Measurements from ENCODE around the gene RPRD1B.
"Not testable (repeated sequence)": the region's sequence is repeated elsewhere in the genome, so short reads cannot be mapped to it uniquely, and the experiment has no call there.

The RPRD1B gene

GRCh38 chr20:38001173-38001875 is 32.2 kb upstream of the RPRD1B start:
- no peak for DNase-seq (ENCODE audit: low read depth in 2 of 3, low spot score in 2 of 3)

GRCh38 chr20:38001981-38002380 is 31.6 kb upstream of the RPRD1B start:
- DNase-seq (ENCODE audit: low read depth in 2 of 3, low spot score in 2 of 3), result no peak

- DNase-seq (ENCODE audit: low read depth in 2 of 3, low spot score in 2 of 3), result no peak
Observed at GRCh38 chr20:38002422-38002821, 31.1 kb upstream of the RPRD1B start.

- DNase-seq (ENCODE audit: low read depth in 2 of 3, low spot score in 2 of 3), result no peak
Observed at GRCh38 chr20:38004416-38004815, 29.1 kb upstream of the RPRD1B start.

GRCh38 chr20:38005903-38006302 is 27.6 kb upstream of the RPRD1B start:
- no peak for DNase-seq (ENCODE audit: low read depth in 2 of 3, low spot score in 2 of 3)

- no peak for DNase-seq (ENCODE audit: low read depth in 2 of 3, low spot score in 2 of 3)
Observed at GRCh38 chr20:38007526-38007925, 26.0 kb upstream of the RPRD1B start.

- no peak for DNase-seq (ENCODE audit: low read depth in 2 of 3, low spot score in 2 of 3)
Observed at GRCh38 chr20:38008233-38008944, 25.2 kb upstream of the RPRD1B start.

GRCh38 chr20:38009416-38009815 is 24.1 kb upstream of the RPRD1B start:
- DNase-seq (ENCODE audit: low read depth in 2 of 3, low spot score in 2 of 3), result not testable (repeated sequence)

GRCh38 chr20:38011696-38012095 is 21.9 kb upstream of the RPRD1B start:
- no peak for DNase-seq (ENCODE audit: low read depth in 2 of 3, low spot score in 2 of 3)

GRCh38 chr20:38012332-38012731 is 21.2 kb upstream of the RPRD1B start:
- no peak for DNase-seq (ENCODE audit: low read depth in 2 of 3, low spot score in 2 of 3)

GRCh38 chr20:38013887-38014286 is 19.7 kb upstream of the RPRD1B start:
- no peak for DNase-seq (ENCODE audit: low read depth in 2 of 3, low spot score in 2 of 3)

- DNase-seq (ENCODE audit: low read depth in 2 of 3, low spot score in 2 of 3), result no peak
Observed at GRCh38 chr20:38017959-38018358, 15.6 kb upstream of the RPRD1B start.

- no peak for DNase-seq (ENCODE audit: low read depth in 2 of 3, low spot score in 2 of 3)
Observed at GRCh38 chr20:38018385-38018784, 15.2 kb upstream of the RPRD1B start.

GRCh38 chr20:38021087-38021772 is 12.3 kb upstream of the RPRD1B start:
- no peak for DNase-seq (ENCODE audit: low read depth in 2 of 3, low spot score in 2 of 3)

- no peak for DNase-seq (ENCODE audit: low read depth in 2 of 3, low spot score in 2 of 3)
Observed at GRCh38 chr20:38023181-38024001, 10.2 kb upstream of the RPRD1B start.

GRCh38 chr20:38024496-38024895 is 9.1 kb upstream of the RPRD1B start:
- DNase-seq (ENCODE audit: low read depth in 2 of 3, low spot score in 2 of 3), result no peak

GRCh38 chr20:38029453-38029852 is 4.1 kb upstream of the RPRD1B start:
- DNase-seq (ENCODE audit: low read depth in 2 of 3, low spot score in 2 of 3), result no peak

- no peak for DNase-seq (ENCODE audit: low read depth in 2 of 3, low spot score in 2 of 3)
Observed at GRCh38 chr20:38031957-38032356, 1.6 kb upstream of the RPRD1B start.

GRCh38 chr20:38032585-38033329 is 789 bp upstream of the RPRD1B start:
- no peak for DNase-seq (ENCODE audit: low read depth in 2 of 3, low spot score in 2 of 3)

GRCh38 chr20:38034108-38034649 is 633 bp downstream of the RPRD1B start:
- no peak for DNase-seq (ENCODE audit: low read depth in 2 of 3, low spot score in 2 of 3)
